DND-41 (cell line): ENCODE results near the gene FLNA.

Source experiments
- ATAC-seq: fragments of 200-7000 bp; cut with Tn5 transposase; 3 replicates; pipeline ENCODE4 v1.9.1; 2021; ENCODE audit warnings: low read depth; ENCODE audit not compliant: insufficient read depth
- DNase-seq: peaks from one replicate; pipeline ENCODE4 v3.0.0-alpha.2; 2020
- H2AFZ ChIP-seq: 2 replicates; pipeline ENCODE4 v1.6.0; 2012; ENCODE audit warnings: low read depth, low read length
- H3K27ac ChIP-seq: 2 replicates; pipeline ENCODE4 v1.5.1; 2012; ENCODE audit warnings: low read length, inconsistent platforms
- H3K27me3 ChIP-seq: fragments of 200-600 bp; sonication (generic); 2 replicates; pipeline ENCODE4 v1.6.0; 2012; ENCODE audit warnings: low read length, mild to moderate bottlenecking, inconsistent platforms; ENCODE audit not compliant: insufficient read depth, poor library complexity
- H3K36me3 ChIP-seq: 2 replicates; pipeline ENCODE4 v1.5.1; 2012; ENCODE audit warnings: low read length, inconsistent platforms; ENCODE audit not compliant: insufficient read depth
- H3K4me1 ChIP-seq: 2 replicates; pipeline ENCODE4 v1.5.1; 2012; ENCODE audit warnings: mild to moderate bottlenecking, low read length; ENCODE audit not compliant: insufficient read depth
- H3K4me2 ChIP-seq: 2 replicates; pipeline ENCODE4 v1.6.0; 2012; ENCODE audit warnings: mild to moderate bottlenecking, moderate library complexity, low read length, inconsistent platforms; ENCODE audit not compliant: insufficient read depth
- H3K4me3 ChIP-seq, 2 experiments: fragments of 200-600 bp in 1 of 2; shearing (Covaris generic) in 1 of 2; 2 replicates each; pipeline ENCODE4 v1.5.1; 2012 to 2016; ENCODE audit warnings: inconsistent platforms in 2 of 2, low read length in 2 of 2, mild to moderate bottlenecking in 2 of 2, low read depth in 1 of 2, moderate library complexity in 1 of 2
- H3K79me2 ChIP-seq: 2 replicates; pipeline ENCODE4 v1.6.0; 2012; ENCODE audit warnings: low read length, inconsistent platforms; ENCODE audit not compliant: insufficient read depth
- H3K9ac ChIP-seq: 2 replicates; pipeline ENCODE4 v1.6.0; 2012; ENCODE audit warnings: low read depth, mild to moderate bottlenecking, inconsistent platforms, low read length, moderate library complexity
- H3K9me3 ChIP-seq: 2 replicates; pipeline ENCODE4 v1.5.1; 2012; ENCODE audit warnings: low read length, moderate library complexity, mild to moderate bottlenecking, inconsistent platforms; ENCODE audit not compliant: insufficient read depth, severe bottlenecking
- H4K20me1 ChIP-seq: 2 replicates; pipeline ENCODE4 v1.6.0; 2012; ENCODE audit warnings: low read length; ENCODE audit not compliant: insufficient read depth
- EZH2 ChIP-seq: IDR thresholded peaks from 3 replicates; pipeline ENCODE4 v1.6.1; 2012; ENCODE audit warnings: borderline replicate concordance, low read depth, mild to moderate bottlenecking, moderate library complexity, low read length, inconsistent platforms; ENCODE audit not compliant: severe bottlenecking
- TF ChIP-seq, protein P1 (sequence below): IDR thresholded peaks from 2 replicates; pipeline ENCODE4 v1.5.1; 2012; ENCODE audit warnings: borderline replicate concordance, low read length, moderate library complexity, mild to moderate bottlenecking; ENCODE audit not compliant: poor library complexity, severe bottlenecking; ENCODE audit errors: extremely low read depth

FLNA gene

GRCh38 chrX:154334496-154334895, 39.9 kb downstream of the FLNA start:
- ATAC-seq = no peak
- H3K27me3 ChIP-seq = no peaks in the 10 kb centered on the region
- no peak for TF ChIP-seq EZH2
- TF ChIP-seq, protein P1, sequence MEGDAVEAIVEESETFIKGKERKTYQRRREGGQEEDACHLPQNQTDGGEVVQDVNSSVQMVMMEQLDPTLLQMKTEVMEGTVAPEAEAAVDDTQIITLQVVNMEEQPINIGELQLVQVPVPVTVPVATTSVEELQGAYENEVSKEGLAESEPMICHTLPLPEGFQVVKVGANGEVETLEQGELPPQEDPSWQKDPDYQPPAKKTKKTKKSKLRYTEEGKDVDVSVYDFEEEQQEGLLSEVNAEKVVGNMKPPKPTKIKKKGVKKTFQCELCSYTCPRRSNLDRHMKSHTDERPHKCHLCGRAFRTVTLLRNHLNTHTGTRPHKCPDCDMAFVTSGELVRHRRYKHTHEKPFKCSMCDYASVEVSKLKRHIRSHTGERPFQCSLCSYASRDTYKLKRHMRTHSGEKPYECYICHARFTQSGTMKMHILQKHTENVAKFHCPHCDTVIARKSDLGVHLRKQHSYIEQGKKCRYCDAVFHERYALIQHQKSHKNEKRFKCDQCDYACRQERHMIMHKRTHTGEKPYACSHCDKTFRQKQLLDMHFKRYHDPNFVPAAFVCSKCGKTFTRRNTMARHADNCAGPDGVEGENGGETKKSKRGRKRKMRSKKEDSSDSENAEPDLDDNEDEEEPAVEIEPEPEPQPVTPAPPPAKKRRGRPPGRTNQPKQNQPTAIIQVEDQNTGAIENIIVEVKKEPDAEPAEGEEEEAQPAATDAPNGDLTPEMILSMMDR = no peak

GRCh38 chrX:154333837-154334271, 40.6 kb downstream of the FLNA start:
- no peaks in the 10 kb centered on the region for H3K36me3 ChIP-seq
- no peak overlapping the region for H3K4me3 ChIP-seq
- H2AFZ ChIP-seq = no peak overlapping the region
- no peak overlapping the region for H3K9ac ChIP-seq
- H3K4me2 ChIP-seq = no peak overlapping the region
- no peaks in the 10 kb centered on the region for H4K20me1 ChIP-seq
- ATAC-seq (no peak), DNase-seq (no peak)
- no peak overlapping the region for H3K27ac ChIP-seq
- H3K27me3 ChIP-seq = no peaks in the 10 kb centered on the region
- H3K9me3 ChIP-seq = no peaks in the 10 kb centered on the region
- no peak for TF ChIP-seq EZH2
- TF ChIP-seq, protein P1 = no peak
- H3K79me2 ChIP-seq = no peaks in the 10 kb centered on the region
- no peaks in the 10 kb centered on the region for H3K4me1 ChIP-seq

More at GRCh38 chrX:154334496-154334895, 39.9 kb downstream of the FLNA start:
- Histone ChIP-seq H3K36me3 (no peaks in the 10 kb centered on the region), H4K20me1 (no peaks in the 10 kb centered on the region), H2AFZ (no peak overlapping the region), H3K9ac (no peak overlapping the region), H3K4me1 (no peaks in the 10 kb centered on the region), H3K4me3 (no peak overlapping the region), H3K4me2 (no peak overlapping the region), H3K9me3 (no peaks in the 10 kb centered on the region), H3K79me2 (no peaks in the 10 kb centered on the region), H3K27ac (no peak overlapping the region)
- no peak for DNase-seq

- no peak overlapping the region for H3K4me2 ChIP-seq
- no peak overlapping the region for H3K27ac ChIP-seq
- no peak overlapping the region for H2AFZ ChIP-seq
- no peaks in the 10 kb centered on the region for H3K36me3 ChIP-seq
- H3K9me3 ChIP-seq = no peaks in the 10 kb centered on the region
- no peak for TF ChIP-seq EZH2
- TF ChIP-seq, protein P1 = no peak
- no peaks in the 10 kb centered on the region for H3K27me3 ChIP-seq
- ATAC-seq = no peak
- no peaks in the 10 kb centered on the region for H4K20me1 ChIP-seq
- DNase-seq = no peak
- no peak overlapping the region for H3K9ac ChIP-seq
- no peaks in the 10 kb centered on the region for H3K4me1 ChIP-seq
- H3K79me2 ChIP-seq = no peaks in the 10 kb centered on the region
- H3K4me3 ChIP-seq = no peak overlapping the region
Observed at GRCh38 chrX:154333116-154333515, 41.3 kb downstream of the FLNA start.

DNA sequence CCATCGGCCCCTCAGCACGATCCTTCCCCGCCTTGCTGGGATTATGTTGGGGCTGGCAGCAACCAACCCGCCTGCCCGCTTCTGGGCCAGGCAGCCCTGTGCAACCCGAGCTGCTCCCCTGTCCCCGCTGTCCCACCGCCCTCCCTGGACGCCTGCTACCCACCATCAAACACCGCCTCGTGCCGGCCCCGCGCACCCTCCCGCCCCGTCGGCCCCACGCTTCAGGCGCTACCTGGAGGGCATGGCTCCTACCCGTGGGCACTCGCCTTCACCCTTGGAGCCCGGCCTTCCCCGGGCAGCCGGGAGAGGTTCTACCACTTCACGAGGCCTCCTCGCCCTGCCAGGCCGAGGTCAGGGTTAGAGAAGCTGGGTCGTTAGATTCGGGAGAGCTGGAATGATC, 41.9 kb downstream of the FLNA start:
- TF ChIP-seq, protein P1 = no peak
- no peaks in the 10 kb centered on the region for H4K20me1 ChIP-seq
- no peaks in the 10 kb centered on the region for H3K9me3 ChIP-seq
- H3K4me3 ChIP-seq = no peak overlapping the region
- H3K9ac ChIP-seq = no peak overlapping the region
- no peaks in the 10 kb centered on the region for H3K36me3 ChIP-seq
- no peaks in the 10 kb centered on the region for H3K79me2 ChIP-seq
- H2AFZ ChIP-seq = no peak overlapping the region
- peaks cover 2% of the 10 kb centered on the region; the same call in 1 of the 2 replicates for H3K4me1 ChIP-seq
- ATAC-seq (no peak), DNase-seq (no peak)
- H3K4me2 ChIP-seq = no peak overlapping the region
- no peaks in the 10 kb centered on the region for H3K27me3 ChIP-seq
- no peak overlapping the region for H3K27ac ChIP-seq
